GM10248 (cell line): Measurements from ENCODE around the gene ADAM33.

Experiments used
- CTCF ChIA-PET: fragments of 300-600 bp; sonication (Branson Sonifier 250); formaldehyde crosslinking; extraction: SDS; loops from one replicate; lab custom pipeline; 2021; ENCODE audit warnings: antibody characterized with exemption; lab: Yijun Ruan, JAX
- POLR2A ChIA-PET: fragments of 350-650 bp; sonication (Branson Sonifier 250); formaldehyde crosslinking; extraction: SDS; loops from one replicate; lab custom pipeline; 2020; ENCODE audit warnings: antibody characterized with exemption; lab: Yijun Ruan, JAX
- DNase-seq: peaks from one replicate; pipeline ENCODE4 v3.0.0; 2012; ENCODE audit errors: extremely low spot score
- TF ChIP-seq, protein P1 (sequence below): IDR thresholded peaks from 2 replicates; pipeline ENCODE4 v1.5.1; 2012; ENCODE audit warnings: mild to moderate bottlenecking, low read depth; ENCODE audit errors: extremely low read depth, missing control alignments, control extremely low read depth

The ADAM33 gene

DNA sequence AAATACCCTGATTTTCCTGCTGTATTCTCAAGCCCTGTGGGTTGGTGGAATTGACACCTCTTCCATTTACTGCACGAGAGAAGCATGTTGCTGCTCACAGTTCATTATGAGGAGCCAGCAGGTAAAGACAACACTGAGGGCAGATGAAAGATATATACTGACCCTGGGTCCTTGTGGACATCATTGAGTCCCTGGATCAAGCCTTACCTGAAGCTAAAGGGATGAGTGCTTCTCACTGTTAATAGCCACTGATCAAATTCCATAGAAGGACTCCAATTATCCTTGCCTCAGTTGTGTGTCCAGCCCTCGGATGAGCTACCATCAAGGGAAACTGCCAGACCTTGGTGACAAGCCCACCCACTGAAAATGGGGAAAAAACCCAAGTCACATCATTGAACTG lies 38.3 kb upstream of the ADAM33 start:
- ChIA-PET POLR2A (no interaction called here), CTCF (interaction anchor here (1.0 to 3.1 kb wide), 5 partner anchors 10 to 157 kb away, joined by 3 to 18 read pairs (median 3); no protein-coding TSS in a partner anchor)
- DNase-seq, result no peak
- TF ChIP-seq, protein P1, sequence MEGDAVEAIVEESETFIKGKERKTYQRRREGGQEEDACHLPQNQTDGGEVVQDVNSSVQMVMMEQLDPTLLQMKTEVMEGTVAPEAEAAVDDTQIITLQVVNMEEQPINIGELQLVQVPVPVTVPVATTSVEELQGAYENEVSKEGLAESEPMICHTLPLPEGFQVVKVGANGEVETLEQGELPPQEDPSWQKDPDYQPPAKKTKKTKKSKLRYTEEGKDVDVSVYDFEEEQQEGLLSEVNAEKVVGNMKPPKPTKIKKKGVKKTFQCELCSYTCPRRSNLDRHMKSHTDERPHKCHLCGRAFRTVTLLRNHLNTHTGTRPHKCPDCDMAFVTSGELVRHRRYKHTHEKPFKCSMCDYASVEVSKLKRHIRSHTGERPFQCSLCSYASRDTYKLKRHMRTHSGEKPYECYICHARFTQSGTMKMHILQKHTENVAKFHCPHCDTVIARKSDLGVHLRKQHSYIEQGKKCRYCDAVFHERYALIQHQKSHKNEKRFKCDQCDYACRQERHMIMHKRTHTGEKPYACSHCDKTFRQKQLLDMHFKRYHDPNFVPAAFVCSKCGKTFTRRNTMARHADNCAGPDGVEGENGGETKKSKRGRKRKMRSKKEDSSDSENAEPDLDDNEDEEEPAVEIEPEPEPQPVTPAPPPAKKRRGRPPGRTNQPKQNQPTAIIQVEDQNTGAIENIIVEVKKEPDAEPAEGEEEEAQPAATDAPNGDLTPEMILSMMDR, result no peak

DNA sequence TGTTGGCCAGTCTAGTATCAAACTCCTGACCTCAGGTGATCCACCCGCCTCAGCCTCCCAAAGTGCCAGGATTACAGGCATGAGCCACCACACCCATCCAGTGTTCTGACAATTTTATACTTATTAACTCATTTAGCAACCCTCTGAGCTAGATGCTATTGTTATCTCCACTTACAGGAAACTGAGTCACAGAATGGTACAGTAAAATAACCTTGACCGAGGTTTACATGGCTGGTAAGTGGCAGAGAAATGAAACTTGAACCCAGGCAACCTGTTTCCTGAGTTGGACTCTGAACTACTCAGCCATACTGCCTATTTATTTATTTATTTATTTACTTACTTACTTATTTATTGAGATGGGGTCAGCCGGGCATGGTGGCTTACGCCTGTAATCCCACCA lies 37.2 kb upstream of the ADAM33 start:
- TF ChIP-seq, protein P1, result no peak
- CTCF ChIA-PET, result interaction anchor here (1.0 to 3.1 kb wide), 4 partner anchors 9 to 156 kb away, joined by 3 to 18 read pairs (median 4); no protein-coding TSS in a partner anchor

DNA sequence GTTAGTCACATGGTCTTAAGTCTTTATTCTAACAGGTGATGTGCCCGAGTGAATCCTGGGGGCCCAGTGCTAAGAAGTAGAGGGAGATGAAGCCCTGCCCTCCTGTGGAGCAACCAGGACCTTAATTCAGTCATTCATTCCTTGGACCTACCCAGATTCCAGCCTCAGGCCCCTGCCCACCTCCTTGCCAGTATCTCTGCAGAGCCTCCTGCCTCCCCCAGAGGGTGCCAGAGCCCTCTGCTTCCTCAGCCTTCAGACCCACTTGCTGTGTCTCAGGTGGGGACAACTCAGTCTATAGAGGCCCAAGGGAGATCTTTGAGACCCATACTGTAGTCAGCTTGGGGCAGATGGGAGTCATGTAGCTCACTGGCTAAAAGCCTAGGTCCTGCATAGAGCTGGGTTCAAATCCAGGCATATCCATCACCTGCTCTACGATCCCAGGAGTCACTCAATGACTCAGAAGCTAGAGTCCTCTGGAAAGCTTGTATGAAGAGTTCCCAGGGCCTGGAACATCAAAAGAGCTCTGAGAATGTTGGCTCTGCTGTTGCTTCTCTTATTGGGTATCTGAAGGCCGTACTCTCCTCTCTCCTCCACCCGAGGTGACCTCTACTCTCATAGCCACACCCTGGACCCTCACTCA lies 34.5 kb upstream of the ADAM33 start:
- TF ChIP-seq, protein P1, result peak; percentile 62
- CTCF ChIA-PET, result interaction anchor here (0.5 to 2.1 kb wide), 16 partner anchors 8 to 369 kb away, joined by 3 to 9 read pairs (median 5); partner anchors contain the start of genes ADISSP and AP5S1
- POLR2A ChIA-PET, result no interaction called here
- peak; percentile 57 for DNase-seq

More for the DNA sequence above, 37.2 kb upstream of the ADAM33 start:
- no peak for DNase-seq
- POLR2A ChIA-PET, result no interaction called here

DNA sequence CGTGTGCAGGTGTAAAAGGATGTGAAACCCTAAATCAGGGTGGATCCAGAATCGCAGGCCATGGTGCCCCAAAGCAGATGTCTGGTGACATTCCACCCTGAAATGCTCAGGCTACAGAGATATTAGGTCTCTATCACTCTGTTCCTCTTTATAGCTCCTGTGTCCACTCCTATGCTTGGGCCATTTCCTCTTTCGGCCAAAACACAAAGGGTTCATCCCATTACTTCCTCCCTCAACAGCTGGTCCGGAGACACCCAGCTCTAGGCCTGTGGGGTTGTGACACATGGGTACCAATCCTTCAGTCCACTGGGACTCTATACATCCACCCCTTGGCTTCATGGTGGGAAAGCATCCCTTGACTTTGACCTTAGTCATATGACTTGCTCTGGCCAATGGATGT lies 32.3 kb upstream of the ADAM33 start:
- no peak for DNase-seq
- ChIA-PET CTCF (interaction anchor here (2.3 to 2.7 kb wide), 2 partner anchors 37 to 151 kb away, joined by 9 to 15 read pairs; no protein-coding TSS in a partner anchor), POLR2A (no interaction called here)
- TF ChIP-seq, protein P1, result no peak

DNA sequence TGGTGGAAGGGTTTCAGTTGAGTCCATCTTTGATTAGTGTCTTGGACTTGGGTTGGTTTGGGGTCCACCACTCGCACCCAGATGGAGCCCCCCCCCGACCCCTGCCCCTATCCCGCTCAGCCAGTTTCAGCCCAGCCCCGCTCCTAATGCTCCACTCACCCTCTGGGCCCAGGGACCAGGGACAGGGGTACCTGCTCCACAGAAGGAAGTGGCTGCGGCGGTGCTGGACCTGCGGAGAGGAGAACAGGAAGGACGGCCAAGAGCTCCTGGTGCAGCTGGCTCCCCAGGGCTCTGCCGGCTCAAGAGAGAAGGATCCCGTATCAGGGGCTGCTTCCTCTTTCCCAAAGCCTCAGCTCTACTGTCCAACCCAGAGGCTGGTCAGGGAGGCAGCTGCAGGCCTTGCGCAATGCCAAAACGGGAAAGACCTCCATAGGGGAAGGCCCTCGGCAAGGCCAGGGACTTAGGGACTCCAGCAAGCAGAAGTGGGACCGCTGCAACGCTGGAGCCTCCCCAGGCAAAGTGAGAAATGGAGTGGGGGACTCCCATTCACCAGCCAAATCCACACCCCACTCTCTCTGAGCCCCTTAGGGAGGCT lies 30.6 kb upstream of the ADAM33 start, which contains the start of gene SIGLEC1:
SIGLEC1 (minus strand) TSS at position 322 of the 595 bp plus-strand sequence. CDS start 5,472 bp downstream, outside the sequence.
- TF ChIP-seq, protein P1, result no peak
- ChIA-PET POLR2A (interaction anchor here (0.6 kb wide), 1 partner anchor 560 kb away, joined by 3 read pairs; no protein-coding TSS in a partner anchor), CTCF (interaction anchor here (1.0 to 2.7 kb wide), 4 partner anchors 35 to 373 kb away, joined by 3 to 15 read pairs (median 6); no protein-coding TSS in a partner anchor)
- DNase-seq, result no peak

DNA sequence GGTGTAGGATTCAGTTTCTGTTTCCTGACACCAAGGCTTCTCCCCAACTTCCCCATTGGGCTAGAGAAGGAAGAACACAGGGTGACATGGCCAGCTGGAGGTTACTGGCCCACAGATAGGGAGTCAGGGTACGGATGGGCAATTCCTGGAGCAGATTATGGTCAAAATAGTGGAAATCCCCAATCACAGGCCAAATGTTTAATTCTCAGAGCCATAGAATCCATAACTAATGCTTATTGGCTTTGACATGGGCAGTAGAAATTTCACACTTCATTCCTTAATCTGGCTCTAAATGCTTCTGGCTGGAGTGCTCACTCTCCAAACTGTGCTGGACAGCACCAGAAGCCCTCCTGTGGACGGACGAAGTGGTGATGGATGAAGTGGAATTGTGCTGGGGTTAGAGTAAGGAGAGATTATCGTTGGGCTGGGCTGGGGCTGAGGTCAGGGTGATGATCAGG lies 29.7 kb upstream of the ADAM33 start:
- CTCF ChIA-PET, result interaction anchor here (0.7 to 5.5 kb wide), 38 partner anchors 8 to 494 kb away, joined by 3 to 69 read pairs (median 4); partner anchors contain the start of gene ADISSP
- DNase-seq, result no peak

More for the DNA sequence above, 29.7 kb upstream of the ADAM33 start:
- POLR2A ChIA-PET, result no interaction called here
- TF ChIP-seq, protein P1, result no peak
